ENCODE data around the gene CELF2. TPM values are rescaled to one million over a fixed set of nuclear protein-coding genes. Genes with fewer than 3 reads are reported as not detected.

Gene CELF2
- total RNA-seq, 4 donors from 2014 or later, result 120 to 185 (median 154) TPM

DNA sequence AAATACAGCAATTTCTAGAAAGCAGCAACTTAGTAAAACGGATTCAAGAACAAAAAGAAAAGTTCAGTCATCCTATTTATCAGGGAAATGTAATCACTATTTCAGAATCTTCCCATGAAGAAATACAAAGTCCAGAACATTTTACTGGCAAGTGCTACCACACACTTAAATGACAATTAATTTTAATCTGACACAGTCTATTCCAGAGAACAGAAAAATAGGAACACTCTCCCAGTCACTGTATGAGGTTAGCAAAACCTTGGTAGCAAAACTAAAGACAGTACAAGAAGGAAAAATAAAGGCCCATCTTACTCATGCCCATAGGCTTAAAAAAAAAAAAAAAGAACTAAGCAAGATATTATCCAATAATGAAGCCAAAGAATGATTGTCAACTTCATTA lies 295.8 kb downstream of the CELF2 start:
- TF ChIP-seq, protein P1, sequence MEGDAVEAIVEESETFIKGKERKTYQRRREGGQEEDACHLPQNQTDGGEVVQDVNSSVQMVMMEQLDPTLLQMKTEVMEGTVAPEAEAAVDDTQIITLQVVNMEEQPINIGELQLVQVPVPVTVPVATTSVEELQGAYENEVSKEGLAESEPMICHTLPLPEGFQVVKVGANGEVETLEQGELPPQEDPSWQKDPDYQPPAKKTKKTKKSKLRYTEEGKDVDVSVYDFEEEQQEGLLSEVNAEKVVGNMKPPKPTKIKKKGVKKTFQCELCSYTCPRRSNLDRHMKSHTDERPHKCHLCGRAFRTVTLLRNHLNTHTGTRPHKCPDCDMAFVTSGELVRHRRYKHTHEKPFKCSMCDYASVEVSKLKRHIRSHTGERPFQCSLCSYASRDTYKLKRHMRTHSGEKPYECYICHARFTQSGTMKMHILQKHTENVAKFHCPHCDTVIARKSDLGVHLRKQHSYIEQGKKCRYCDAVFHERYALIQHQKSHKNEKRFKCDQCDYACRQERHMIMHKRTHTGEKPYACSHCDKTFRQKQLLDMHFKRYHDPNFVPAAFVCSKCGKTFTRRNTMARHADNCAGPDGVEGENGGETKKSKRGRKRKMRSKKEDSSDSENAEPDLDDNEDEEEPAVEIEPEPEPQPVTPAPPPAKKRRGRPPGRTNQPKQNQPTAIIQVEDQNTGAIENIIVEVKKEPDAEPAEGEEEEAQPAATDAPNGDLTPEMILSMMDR (IDR thresholded peaks at IDR 0.05; ENCODE audit: low read depth), result no peak

DNA sequence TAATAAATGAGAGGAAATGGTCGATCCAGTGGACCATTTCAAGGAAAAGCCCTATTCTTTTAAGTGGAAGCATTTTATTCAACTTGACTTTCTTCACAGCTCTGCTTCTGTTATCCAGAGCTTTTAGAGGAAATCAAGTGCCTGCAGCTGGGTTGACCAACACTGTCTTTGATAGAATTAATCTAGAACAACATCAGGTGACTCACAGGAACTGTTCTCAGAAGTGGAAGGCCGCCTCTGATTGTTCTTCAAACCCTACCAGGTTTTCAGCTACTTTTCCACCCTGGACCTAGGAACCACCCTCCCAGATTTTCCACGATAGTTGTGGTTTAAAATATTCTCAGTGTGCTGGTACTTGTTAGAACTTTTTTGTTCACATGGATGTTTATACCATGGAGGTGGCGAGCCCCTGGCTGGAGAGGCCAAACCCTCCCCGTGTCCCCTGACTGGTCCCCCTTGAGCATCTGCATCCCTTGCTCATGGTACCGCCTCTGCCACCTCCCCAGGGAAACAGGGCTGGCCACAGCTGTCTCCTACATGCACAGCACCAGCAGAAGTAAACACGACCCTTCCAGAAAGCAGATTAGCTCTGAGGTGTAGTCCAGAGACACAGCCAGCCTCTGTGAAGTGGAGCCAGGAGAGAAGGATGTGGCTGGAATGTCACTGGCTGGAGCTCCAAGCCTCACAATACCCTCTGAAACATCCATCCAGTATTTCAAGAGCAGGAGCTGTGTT lies 300.4 kb downstream of the CELF2 start:
- TF ChIP-seq, protein P1 (IDR thresholded peaks at IDR 0.05; ENCODE audit: low read depth), result no peak

DNA sequence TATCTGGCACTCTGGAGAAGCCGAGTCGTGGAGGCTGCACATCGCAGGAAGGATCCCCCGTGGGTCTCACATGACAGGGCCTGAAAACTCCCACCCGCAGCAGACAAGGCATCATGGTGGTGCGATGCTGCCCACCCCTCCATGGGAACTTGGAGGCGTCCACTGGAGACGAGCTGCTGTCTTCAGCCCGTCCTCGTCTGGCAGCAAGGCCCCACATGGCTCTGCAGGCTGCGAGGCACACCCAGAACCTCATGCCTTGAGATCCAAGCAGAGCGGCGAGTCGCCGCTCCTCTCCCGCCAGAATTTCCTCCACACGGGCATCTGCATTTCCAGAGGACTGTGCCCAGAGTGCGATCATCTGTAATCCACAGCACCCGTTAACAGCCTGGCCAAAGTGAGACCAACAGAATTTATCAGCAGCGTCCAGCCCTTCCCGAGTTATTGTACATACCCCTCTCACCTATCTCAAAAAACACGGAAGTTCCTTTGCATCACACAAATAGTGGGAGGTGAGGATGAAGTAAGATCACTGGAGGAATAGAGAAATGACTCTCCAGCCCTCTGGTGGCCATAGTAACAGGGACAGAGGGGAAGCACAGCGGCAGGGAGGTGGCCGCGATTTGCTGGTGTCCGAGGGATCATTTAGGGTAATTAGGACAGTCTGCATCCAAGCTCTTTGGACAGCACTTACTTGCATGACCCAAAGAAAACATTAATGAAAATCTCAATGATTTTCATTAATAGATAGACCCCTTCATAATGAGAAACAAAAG lies 301.3 kb downstream of the CELF2 start:
- TF ChIP-seq, protein P1 (IDR thresholded peaks at IDR 0.05; ENCODE audit: low read depth), result no peak

DNA sequence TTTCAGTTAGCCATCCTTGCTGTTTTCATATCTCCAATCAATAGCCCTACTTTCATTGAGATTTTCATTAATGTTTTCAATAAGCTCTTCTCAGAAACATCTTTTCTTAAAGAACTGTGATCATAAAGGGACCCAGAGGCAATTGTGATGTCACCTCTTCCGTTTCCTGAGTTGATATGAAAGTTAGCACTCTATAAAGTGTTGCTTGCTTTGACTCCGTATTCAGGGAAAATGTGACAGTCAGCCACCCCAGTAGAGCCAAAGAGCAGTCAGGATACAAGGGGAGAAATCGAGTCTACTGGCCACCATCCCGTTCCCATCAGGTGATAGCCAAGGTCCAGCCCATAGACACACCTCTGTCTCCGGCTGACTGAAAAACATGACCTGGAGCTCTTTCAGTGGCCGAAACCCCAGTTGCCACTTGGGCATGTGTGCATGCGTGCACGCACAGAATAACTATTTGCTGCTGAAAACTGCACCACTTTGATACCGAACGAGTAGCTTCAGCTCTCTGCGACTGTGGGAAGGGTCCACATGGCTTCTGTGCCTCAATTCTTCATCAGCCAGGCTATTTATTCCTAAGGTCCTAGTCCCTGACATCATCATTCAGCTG lies 302.4 kb downstream of the CELF2 start:
- TF ChIP-seq, protein P1 (IDR thresholded peaks at IDR 0.05; ENCODE audit: low read depth), result no peak

DNA sequence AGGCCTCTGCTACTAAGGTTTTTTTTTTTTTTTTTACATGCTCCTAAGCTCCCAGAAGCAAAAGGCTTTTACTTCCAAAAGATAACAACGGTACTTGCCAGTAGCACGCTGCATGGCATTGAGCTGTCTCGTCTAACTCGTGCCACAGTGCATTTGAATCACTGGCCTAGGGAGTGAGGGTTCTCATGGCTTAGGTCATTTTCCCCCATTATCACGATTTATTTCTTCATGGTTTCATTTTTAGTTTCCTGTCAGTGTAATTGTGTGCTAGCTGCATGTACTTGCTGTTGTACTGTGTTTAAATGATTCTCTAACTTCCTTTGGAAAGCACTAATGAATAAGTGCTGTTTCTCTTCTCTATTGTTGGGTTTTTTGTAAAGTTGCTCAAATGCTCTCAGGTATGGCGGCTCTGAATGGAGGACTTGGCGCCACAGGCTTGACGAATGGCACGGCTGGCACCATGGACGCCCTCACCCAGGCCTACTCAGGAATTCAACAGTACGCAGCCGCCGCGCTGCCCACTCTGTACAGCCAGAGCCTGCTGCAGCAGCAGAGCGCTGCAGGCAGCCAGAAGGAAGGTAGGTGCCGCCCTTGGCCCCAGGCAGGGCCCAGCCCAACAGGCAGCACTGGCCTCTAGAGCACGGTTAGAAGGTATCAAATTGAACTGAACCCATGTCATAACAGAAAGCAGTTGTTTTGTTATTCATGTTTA lies 303.3 kb downstream of the CELF2 start:
- TF ChIP-seq, protein P1 (IDR thresholded peaks at IDR 0.05; ENCODE audit: low read depth), result no peak

DNA sequence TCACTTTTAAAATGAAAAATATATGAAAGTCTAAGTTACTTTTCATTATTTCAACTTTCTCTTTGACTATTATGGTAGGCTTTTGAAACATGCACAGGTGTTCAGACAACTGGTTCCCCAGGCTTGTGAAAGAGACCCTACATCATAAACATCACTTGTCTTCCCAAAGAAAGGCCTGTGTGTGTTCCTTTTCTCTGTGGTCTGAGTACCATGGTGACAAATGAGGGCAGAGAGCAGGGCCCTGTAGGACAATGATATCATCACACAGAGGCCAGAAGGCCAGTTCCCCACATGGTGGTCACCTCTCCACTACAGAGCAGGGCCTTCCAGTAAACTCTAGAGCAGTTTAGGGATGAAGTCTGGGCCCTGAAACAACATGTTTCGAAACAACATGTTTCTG lies 305.0 kb downstream of the CELF2 start:
- TF ChIP-seq, protein P1 (IDR thresholded peaks at IDR 0.05; ENCODE audit: low read depth), result no peak

Data from subcutaneous adipose tissue (tissue), 4 donors.